UCSD-AML1 (cell line): ENCODE measurements around the gene VSIG10L.

ENCODE experiments used
- DNase-seq: peaks from one replicate; lab custom pipeline; 2025; ENCODE audit not compliant: unreplicated experiment; lab: John Stamatoyannopoulos, UW

VSIG10L gene

DNA sequence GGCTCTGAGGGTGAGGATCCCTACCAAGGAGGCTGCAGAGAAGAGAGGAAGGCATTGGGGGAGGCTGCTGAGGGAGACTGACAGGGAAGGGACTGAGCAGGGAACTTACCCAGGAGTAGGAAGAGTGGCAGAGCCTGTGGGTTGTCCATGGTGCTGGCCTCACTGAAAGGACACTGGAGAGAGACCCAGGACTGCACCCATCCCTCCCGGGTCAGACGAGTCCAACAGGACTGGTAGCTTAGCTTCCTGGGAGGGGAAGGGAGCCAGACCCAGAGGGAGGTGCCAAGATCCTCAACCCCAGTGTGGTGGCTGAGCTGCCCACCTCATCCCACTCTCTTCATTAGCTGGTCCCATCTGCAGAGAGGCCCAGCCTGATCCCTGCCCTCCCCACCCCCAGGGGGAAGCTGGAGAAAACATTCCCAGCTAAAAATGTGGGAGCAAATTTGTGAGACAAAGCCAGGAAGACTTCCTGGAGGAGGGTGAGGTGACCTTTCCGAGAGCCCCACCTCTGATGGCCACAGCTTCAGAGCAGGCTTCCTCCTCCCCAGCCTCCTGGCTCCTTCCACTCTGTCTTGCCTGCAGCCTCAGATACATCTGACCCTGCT is at the start of gene VSIG10L:
Gene VSIG10L (minus strand): TSS at position 164 of the 605 bp plus-strand sequence. CDS start 15 bp downstream, at position 149.
- DNase-seq: no peak

DNA sequence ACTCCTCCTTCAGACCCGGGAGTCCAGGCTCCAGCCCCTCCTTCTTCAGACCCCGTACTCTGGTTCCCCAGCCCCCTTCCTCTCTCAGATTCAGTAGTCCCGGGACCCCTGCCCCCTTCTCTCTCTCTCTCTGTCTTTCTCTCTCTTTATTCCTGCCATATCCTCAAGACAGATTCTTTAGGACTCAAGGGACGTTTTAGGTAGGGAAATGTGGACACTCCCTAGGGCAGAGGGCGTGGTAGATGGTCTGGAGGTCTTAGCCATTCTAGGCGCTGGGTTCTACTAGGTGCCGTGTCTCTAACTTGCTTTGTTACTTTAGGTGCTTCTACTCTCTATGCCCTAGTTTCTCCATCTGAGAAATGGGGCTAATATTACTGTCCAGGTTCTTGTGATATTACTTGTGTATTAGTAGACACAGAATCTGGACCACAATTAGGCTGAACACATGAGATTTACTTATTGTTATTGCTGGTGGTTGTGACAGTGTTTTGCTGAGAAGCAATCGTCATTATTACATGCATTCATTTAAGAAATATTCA is 49.2 kb upstream of the VSIG10L start:
- no peak for DNase-seq

GRCh38 chr19:51389143-51389542 is 47.2 kb upstream of the VSIG10L start:
- no peak for DNase-seq

GRCh38 chr19:51387924-51388389 is 46.0 kb upstream of the VSIG10L start, which contains the start of gene LIM2:
Gene LIM2 (minus strand): TSS chr19:51387974. CDS start chr19:51387443, 531 bp downstream.
- DNase-seq: no peak

GRCh38 chr19:51386882-51387520 is 45.1 kb upstream of the VSIG10L start:
- no peak for DNase-seq

DNA sequence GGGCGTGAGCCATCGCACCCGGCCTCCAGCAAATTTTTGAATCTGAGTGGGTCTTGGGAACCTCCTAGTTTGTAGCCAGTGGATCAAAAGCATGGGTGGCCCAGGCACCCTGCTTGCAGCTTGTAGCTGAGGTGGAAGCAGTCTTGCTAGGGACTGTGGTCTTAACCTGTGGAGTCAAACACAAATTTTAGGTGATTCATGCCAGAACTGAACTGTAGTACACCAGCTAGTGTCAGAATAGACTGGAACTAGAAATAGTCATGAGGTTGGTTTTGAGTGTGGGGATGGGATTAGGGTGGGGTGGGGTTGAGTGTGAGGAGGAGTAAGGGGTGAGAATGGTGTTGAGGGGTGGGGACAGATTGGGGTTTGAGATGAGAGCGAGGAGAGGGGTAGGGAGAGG is 40.1 kb upstream of the VSIG10L start:
- no peak for DNase-seq

- no peak for DNase-seq
Observed at GRCh38 chr19:51380379-51380778, 38.4 kb upstream of the VSIG10L start.

DNA sequence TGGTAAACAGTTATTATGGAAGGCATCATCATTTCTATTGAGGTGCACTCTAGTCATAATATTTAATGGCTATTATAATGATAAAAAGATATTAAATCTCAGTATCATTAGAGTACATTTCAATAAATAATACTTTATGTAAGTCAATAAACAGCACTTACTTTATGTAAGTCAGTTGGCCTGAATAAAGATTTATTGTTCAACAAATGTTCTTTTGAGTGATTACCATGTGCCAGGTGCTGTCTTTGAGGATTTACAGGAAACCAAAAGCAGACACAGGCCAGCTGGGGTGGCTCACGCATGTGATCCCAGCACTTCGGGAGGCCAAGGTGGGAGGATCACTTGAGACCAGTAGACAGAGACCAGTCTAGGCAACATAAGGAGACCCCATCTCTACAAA is 35.5 kb upstream of the VSIG10L start:
- DNase-seq: no peak

- DNase-seq: peak; percentile 70
Observed at GRCh38 chr19:51375504-51376221, 33.7 kb upstream of the VSIG10L start.

- peak; percentile 81 for DNase-seq
Observed at GRCh38 chr19:51372649-51373504, 30.9 kb upstream of the VSIG10L start, which contains the start of gene NKG7. Gene NKG7 (minus strand): TSS chr19:51372654. CDS start chr19:51372535, 119 bp downstream.

- DNase-seq: no peak
Observed at GRCh38 chr19:51372021-51372648, 30.2 kb upstream of the VSIG10L start.

- DNase-seq: no peak
Observed at GRCh38 chr19:51371186-51371690, 29.3 kb upstream of the VSIG10L start.

GRCh38 chr19:51370230-51370629 is 28.3 kb upstream of the VSIG10L start:
- DNase-seq: no peak

- peak; percentile 43 for DNase-seq
Observed at GRCh38 chr19:51368366-51369282, 26.7 kb upstream of the VSIG10L start, which contains the start of gene CLDND2. Gene CLDND2 (minus strand): TSS chr19:51369003. CDS start chr19:51368577, 426 bp downstream.

- DNase-seq: peak; percentile 99
Observed at GRCh38 chr19:51367565-51368365, 25.8 kb upstream of the VSIG10L start.

DNA sequence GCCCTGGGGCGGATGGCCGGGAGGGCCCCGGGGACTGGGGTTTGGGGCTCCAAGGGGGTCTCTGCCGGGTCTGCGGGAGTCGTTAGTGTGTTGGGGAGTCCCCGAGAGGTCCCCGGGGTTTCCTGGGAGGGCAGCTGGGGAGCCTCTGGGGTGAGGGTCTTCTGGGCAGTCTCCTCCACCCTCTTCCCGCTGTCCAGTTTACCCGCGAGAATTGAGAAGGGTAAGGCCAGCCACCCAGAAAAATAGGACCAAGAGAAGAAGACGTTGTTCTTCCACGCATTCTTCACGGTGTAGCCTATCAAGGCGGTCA is 25.3 kb upstream of the VSIG10L start:
- no peak for DNase-seq

DNA sequence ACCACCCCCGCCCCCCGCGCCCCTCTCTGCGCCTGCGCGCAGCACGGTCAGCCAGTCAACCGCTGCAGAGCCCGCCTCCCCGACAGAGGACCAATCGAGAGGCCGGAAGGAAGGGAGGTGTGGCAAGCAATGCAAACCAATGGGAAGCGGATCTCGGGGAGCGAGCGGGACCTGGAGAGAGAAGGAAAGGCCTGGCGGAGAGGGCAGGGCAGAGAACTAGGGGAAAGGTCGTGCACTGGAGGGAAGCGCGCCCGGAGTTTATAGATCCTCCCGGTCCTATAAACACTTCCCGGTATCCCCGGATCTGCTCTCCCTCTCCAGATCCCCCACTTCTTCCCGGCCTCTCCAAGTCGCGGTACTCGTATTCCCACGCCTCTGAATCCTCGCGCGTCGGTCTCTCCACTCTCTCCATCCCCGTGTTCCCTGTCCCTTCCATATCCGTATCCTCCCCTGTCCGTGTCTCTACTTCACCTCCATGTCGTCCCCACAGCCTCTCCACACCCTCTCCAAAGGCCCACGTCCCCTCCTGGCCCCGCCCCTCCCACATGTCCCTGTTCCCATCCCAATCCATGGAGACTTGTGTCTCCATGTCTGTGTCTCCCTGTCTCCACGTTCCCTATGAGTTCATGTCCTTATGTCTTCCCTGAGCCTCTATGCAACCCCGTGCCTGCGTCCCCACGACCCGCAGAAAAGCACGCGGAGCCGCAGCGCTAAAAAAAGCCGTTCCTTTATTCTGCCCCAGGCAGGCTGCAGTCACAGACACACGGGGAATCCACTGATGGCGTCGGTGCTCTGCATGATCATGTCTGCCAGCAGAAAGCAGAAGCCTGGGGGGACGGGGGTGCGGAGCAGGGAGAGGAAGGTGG is 24.7 kb upstream of the VSIG10L start:
- DNase-seq: peak; percentile 95
